CD4-positive, alpha-beta T cell treated with Interferon gamma for 1 hour (primary cell): ENCODE measurements around the gene SLC25A20.
"Not testable (repeated sequence)": the region's sequence is repeated elsewhere in the genome, so short reads cannot be mapped to it uniquely, and the experiment has no call there.

Experiments used
- DNase-seq: peaks from one replicate; pipeline ENCODE4 v3.0.0-alpha.2; 2020

SLC25A20 gene

DNA sequence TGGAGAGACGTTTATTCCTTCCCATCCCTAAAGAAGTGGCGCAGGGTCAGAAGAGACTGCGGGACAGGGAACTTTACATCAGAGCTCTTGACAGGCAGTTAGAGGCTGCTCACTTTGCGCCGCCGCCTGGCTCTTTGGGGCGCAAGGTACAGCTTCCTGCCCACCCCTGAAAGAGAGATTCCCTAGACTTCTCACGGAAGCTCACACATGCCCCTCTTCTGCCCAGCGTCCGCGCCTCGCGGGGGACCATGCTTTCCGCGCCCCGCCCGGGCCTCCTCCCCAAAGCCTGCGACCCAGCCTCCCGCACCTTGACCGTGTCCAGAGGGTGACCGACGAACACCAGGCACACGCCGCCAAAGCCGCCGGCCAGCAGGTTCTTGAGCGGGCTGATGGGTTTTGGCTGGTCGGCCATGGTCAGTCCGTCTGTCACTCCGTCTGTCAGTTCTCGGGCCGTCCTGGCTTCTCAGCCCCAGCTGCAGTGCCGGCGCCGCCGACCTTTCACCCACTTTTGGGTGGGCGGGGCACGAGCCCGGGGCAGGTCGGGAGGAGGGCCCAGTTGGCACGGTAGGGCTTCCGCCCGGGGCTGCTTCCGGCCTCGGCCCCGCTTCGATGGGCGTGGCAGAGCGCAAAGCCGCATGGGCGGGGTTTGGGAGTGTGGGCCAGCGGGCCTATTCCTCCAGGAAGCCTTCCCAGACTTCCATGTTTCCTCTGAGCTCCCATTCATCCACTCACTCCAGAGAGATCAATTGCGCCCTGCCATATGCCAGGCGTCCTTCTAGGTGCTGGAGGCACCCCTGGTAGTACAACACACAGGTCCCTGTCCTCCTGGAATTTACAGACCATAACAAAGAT, at the start of gene SLC25A20:
Gene SLC25A20, minus strand, starts transcription at position 500 of the 852 bp plus-strand sequence. Its CDS starts 88 bp downstream, at position 412.
- DNase-seq, result peak; percentile 87

- DNase-seq, result no peak
Observed at GRCh38 chr3:48945891-48946549, 47.3 kb upstream of the SLC25A20 start.

DNA sequence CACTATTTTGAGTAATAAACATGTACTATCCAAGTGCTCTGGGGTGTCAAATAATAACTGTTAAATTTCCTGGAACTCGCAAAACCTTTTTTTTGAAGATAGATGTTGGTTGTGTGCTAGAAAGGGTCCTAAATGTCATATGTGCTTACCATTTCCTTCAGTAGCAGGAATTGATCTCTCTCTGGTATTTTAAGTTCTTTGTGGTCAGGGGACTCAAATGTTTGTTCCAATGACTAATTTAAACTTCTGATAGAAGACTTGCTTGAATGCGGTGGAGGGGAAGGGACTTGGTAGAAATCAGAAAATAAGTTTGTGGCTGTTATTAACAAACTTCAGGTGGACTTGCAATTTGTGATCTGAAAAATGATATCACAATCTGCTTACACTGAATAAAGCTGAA, 46.8 kb upstream of the SLC25A20 start:
- no peak for DNase-seq

DNA sequence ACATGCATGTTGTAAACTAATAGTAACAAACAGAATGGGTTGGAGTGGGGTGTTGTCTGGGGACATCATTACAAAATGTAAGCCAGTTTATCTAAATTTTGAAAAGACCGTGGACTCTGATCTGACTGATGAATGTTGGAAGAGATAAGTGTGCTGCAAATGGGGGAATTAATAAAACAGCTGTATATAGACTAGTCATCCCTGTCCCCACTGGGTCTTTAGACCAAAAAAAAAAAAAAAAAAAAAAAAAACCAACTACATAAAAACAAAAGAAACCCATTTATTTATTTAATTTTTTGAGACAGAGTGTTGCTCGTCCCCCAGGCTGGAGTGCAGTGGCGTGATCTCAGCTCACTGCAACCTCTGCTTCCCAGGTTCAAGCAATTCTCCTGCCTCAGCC, 40.0 kb upstream of the SLC25A20 start:
- DNase-seq, result no peak

GRCh38 chr3:48938156-48938555, 39.5 kb upstream of the SLC25A20 start:
- no peak for DNase-seq

DNA sequence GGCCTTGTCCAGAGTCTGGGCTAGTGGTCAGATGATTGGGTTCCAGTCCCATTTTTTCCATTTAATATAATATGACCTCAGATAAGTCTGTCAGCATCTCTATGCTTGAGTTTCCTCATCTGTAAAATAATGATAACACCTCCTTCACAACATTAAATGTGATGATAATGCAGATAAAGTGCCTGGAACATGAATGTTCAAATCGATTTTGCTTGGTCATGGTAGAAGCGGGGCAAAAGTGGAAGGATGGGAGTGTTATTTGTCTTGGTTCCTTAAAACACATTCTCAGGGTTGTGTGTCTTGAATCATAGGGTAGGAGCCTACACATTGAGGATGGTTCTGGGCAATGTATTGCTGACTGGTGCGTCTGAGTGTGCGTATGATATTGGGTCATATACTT, 36.8 kb upstream of the SLC25A20 start:
- DNase-seq, result no peak

GRCh38 chr3:48934333-48934991, 35.8 kb upstream of the SLC25A20 start:
- no peak for DNase-seq

DNA sequence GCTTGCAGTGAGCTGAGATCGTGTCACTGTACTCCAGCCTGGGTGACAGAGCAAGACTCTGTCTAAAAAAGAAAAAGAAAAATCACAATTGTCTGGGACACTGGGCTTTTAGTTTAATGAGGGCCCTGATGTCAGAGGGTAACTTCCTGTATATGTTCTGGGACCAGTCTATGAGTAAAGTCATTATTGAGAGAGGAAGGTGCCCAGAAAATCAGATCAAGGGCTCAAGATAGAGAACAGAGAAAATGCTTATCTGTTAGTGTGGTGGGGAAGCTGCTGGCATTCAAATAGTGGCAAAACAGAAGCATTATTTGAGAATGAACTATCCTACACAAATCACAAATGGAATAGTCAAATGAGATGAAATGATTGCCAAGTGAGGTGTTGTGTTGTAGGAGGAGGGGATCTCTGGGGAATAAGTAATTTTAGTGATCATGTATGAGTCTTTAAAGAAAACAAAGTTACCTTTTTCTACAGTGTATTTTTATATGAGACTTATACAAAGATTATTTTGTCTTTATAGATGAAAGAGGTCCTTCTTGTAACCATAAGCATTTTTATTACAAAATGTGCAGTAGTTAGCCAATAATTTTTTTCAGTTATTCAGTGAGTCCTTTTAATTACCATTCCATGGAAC, 33.4 kb upstream of the SLC25A20 start:
- no peak for DNase-seq

GRCh38 chr3:48930590-48930989, 31.9 kb upstream of the SLC25A20 start:
- DNase-seq, result no peak

DNA sequence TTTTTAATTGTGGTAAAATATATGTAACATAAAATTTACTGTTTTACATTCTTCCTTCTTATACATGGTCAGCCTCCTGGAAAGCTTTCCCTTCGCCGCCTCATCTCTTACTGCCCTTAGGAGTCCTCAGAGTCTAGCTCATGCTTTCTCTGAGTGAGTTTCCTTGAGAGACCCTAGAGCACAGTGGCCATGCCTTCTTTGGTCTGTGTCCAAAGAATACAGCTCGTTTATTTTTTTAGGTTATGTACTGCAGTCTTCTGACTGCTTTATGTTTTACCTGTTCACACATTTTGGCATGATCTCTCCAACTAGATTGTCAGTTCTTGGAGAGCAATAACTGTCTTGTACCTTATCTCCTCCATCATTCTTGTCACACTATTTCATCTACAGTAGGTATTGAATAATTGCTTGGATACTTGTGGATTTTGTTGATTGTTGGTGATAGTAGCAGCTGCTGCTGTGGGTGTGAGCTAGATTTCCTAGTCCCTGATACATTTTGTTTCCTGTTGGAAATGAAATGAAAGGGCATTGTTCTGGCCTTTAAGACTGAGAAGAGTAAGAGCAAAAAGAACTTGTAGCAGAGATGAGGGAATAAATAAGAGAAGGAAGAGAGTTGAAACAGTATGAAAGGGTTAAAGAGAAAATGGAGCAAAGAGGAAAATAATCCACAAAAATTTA, 30.8 kb upstream of the SLC25A20 start:
- no peak for DNase-seq

DNA sequence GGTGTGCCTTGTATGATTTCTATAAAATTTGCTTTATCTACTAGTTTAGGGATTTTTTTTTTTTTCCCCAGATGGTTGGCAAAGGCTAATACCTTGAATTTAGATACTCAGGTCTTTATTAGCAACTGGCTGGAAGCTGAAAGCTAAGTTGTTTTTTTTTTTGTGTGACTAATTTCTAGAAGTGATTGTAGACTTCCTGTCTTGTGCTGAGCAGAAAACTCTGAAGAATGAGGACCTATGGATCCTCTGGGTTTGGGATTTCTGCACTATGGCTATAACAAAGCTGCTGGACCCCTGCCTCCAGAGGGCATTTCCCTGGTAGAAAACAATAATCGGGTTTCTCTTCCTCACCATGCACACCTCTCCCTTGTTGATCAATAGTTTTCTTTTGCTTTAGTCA, 30.0 kb upstream of the SLC25A20 start:
- DNase-seq, result no peak

- DNase-seq, result no peak
Observed at GRCh38 chr3:48927928-48928327, 29.2 kb upstream of the SLC25A20 start.

DNA sequence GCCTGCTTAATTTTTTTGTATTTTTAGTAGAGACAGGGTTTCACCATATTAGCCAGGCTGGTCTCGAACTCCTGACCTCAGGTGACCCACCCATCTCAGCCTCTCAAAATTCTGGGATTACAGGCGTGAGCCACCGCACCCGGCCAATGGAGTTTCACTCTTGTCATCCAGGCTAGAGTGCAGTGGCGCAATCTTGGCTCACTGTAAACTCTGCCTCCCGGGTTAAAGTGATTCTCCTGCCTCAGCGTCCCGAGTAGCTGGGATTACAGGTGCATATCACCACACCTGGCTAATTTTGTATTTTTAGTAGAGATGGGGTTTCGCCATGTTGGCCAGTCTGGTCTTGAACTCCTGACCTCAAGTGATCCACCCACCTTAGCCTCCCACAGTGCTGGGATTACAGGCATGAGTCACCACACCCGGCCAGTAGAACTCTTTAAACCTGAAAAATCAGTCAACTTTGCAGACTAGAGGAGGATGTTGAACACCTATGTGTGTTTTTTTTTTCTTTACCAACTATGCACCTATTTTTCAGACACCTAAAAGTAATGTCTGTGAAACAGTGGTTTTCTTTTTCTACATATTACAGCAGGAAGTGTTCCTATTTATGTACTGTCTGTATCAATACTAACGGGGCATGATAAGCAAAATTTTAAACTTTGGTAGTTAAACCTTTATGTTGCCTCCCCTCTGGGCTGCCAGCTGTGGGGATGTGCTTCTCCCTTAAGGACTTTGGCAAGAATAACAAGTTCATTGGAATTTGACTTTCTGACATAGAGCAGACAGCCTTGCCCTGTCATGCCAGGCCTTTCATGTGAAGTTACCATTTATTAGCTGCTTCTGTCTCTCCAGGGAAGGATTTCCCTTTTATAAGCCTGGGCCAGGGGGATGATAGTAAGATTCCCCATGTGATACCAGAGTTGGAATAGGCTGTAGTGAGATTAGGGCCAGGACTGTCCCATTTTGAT, 28.0 kb upstream of the SLC25A20 start:
- DNase-seq, result no peak

DNA sequence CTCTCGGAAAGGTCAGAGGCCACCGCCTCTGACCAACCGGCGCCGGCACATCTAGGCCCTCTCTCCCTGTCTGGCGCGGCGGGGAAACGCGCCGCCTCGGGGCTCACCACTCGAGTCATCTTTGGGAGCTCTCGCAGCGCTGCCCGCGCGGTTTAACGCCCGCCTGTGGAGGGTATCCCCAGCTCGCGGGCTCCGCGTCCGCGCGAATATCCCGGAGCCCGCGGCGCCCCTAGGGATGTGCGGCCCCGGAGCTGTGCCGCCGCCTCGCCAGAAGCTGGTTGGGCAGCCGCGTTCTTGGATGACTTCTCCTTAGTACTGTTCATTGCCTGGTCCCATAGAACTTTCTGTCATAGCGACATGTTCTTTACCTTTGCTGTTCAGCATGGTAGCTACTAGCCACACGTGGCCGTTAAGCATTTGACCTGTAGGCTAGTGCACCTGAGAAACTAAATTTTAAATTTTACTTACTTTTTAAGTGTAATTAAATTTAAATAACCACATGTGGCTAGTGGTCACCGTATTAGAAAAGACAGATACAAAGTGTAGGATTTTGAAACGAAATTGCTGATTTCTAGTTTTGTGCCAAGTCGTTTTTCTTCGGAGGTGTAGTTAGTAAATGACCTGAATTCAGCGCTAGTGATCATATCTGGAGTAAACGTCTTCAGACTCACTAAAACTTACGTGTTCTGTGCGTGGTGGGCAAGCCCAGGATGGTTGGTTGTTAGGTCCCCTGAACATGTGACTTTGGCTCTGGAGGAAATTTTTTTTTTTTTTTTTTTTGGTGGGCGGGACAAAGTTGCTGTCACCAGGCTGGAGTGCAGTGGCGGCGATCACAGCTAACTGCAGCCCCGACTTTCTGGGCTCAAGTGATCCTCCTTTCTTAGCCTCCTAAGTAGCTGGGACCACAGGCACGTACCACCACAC, 20.8 kb upstream of the SLC25A20 start:
- DNase-seq, result peak; percentile 71

- peak; percentile 91 for DNase-seq
Observed at GRCh38 chr3:48918388-48919214, 19.9 kb upstream of the SLC25A20 start, which contains the start of gene ARIH2. Gene ARIH2 (plus strand): TSS chr3:48918842. CDS start chr3:48927559, 8,717 bp downstream.

GRCh38 chr3:48915296-48915695, 16.6 kb upstream of the SLC25A20 start:
- no peak for DNase-seq

DNA sequence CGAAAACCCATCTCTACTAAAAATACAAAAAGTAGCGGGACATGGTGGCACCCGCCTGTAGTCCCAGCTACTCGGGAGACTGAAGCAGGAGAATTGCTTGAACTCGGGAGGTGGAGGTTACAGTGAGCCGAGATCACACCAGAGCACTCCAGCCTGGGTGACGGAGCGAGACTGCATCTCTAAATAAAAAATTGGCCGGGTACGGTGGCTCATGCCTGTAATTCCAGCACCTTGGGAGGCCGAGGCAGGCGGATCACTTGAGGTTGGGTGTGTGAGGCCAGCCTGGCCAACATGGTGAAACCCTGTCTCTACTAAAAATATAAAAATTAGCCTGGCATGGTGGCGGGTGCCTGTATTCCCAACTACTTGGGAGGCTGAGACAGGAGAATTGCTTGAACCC, 8.3 kb upstream of the SLC25A20 start:
- DNase-seq, result not testable (repeated sequence)

DNA sequence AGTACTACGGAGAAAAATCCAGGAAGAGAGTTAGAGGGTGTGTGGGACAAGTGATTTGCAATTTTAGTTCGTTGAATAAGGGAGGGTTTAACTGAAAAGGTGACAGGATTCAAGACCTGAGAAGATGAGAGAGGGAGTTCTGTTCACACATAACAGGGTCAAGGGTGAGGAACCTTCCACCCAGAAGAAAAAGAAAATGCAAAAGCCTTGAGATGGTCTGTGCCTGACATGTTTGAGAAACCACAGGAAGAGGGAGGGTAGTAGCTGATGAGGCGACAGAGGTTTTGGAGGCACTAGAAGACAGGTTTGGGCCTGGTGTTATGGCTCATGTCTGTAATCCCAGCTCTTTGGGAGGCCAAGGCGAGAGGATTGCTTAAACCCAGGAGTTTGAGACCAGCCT, 591 bp upstream of the SLC25A20 start:
- peak; percentile 25 for DNase-seq
